Activated effector memory CD4-positive, alpha-beta T cell treated with anti-CD3 and anti-CD28 coated beads, Interleukin-2, amount 50 U/mL, for 16 hours (primary cell): ENCODE measurements around the gene ADAMTS16.
A peak's percentile ranks its signal among the peaks of the same experiment; 100 is the strongest.
"Not testable (repeated sequence)": the region's sequence is repeated elsewhere in the genome, so short reads cannot be mapped to it uniquely, and the experiment has no call there.

ENCODE experiments used
- DNase-seq: peaks from one replicate; pipeline ENCODE4 v3.0.0-alpha.2; 2020

ADAMTS16 gene

GRCh38 chr5:5139777-5140478, at the start of gene ADAMTS16:
ADAMTS16 (plus strand) TSS chr5:5140330; CDS start chr5:5140468, 138 bp downstream.
- no peak for DNase-seq

DNA sequence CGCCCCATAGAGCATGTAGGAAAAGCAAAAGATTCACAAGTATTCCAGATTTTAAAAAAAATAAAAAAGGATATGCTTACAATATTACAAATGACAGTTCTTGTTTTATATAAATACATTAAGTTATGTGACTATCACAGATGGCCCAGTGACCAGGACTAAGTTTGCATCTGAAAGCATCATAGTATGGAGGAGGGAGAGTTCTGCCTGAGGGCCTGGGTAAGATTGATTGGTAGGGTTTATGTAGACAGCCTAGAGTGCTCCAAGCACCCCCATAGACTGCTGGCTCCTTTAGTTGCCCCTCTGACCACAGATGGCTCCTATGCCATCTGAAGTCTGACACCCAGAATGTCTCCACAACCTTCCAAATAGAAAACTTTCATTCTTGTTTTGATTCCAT, 48.0 kb upstream of the ADAMTS16 start:
- no peak for DNase-seq

- DNase-seq, result no peak
Observed at GRCh38 chr5:5100635-5101034, 39.5 kb upstream of the ADAMTS16 start.

GRCh38 chr5:5101676-5102075, 38.5 kb upstream of the ADAMTS16 start:
- DNase-seq, result no peak

- DNase-seq, result no peak
Observed at GRCh38 chr5:5103245-5103644, 36.9 kb upstream of the ADAMTS16 start.

- DNase-seq, result no peak
Observed at GRCh38 chr5:5104550-5104949, 35.6 kb upstream of the ADAMTS16 start.

DNA sequence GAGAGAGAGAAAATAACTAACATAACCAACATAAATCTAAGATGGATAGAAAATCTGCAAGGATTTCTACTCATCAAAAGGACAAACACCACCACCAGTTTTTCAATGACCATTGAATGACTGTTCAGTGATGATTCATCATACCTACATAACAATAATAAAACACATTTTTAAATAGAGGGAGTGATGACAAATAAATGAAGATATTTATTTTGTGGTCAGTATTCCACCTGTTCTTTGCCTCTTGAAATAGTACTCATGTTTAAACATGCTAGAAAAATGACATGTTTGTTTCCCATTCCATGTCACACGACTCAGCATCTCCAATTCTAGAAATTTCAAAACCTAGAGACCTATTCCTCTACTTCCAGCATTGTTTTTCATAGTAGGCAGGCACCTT, 34.6 kb upstream of the ADAMTS16 start:
- DNase-seq, result no peak

GRCh38 chr5:5116956-5117355, 23.2 kb upstream of the ADAMTS16 start:
- no peak for DNase-seq

- no peak for DNase-seq
Observed at GRCh38 chr5:5122776-5123175, 17.4 kb upstream of the ADAMTS16 start.

DNA sequence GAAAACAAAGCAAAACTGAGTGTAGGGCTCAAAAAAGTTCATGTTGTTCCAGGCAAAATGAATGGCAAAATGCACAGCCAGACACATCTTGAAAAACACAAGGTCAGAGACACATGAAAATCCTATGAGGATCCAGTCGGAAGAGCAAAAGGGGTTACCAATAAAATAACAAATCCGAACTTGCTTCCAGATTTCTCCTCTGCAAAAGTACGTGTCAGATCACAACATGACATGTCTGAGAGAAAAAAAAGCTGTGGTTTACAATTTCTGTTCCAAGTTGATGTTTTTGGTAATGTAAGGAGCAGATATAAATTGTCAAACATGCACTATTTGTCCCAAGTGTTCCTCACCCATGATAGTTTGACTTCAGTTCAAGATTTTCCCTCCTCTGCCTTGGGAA, 15.9 kb upstream of the ADAMTS16 start:
- DNase-seq, result no peak

DNA sequence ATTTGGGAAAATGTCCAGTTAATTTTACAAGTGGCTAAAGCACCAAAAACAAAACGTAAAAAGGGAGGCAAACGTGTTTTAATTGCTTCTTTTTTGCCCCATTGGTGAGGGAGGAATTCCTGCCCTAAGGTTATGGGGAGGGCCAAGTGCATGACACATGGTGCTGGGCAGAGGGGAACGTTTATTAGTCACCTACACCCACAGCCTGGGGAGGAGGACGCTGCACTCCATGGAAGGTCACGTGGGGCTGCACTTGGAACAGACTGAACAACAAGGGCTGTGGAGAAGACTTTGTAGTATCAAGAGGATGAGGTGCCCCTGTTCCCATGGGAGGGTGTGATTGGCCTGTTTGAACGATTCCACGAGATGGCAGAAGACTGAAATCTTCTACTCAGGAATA, 13.7 kb upstream of the ADAMTS16 start:
- no peak for DNase-seq

GRCh38 chr5:5128766-5129165, 11.4 kb upstream of the ADAMTS16 start:
- no peak for DNase-seq

GRCh38 chr5:5132234-5132633, 7.9 kb upstream of the ADAMTS16 start:
- DNase-seq, result no peak

DNA sequence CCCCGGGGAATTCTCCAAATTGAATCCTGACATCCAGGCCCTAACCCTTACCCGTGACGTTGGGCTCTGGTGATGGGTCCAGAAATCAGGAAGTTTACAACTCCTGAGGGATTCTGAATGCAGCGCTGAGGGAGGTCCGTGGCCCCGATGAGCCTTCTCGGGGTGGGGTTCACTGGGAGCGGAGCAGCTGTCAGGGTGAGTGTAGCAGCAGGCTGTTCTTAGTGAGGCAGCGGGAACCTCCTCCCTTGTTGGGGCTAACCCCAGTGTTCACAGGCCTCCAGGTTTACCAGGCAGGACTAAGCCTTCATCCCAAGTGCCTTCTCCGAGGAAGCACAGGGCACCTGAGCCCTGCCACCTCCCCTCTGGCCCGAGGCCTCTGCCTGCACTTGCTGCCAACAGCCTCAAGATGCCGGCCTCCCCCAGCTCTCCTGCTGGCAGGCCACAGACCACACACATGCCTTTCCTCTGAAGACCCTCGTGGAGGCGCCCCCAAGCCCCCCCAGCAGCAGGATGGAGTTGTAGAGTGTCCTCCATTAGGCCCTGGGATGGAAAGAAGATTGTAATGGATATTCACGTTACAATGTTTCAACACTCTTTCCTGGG, 7.3 kb upstream of the ADAMTS16 start:
- DNase-seq, result no peak

GRCh38 chr5:5134107-5134506, 6.0 kb upstream of the ADAMTS16 start:
- no peak for DNase-seq

- DNase-seq, result no peak
Observed at GRCh38 chr5:5135957-5136676, 4.0 kb upstream of the ADAMTS16 start.

DNA sequence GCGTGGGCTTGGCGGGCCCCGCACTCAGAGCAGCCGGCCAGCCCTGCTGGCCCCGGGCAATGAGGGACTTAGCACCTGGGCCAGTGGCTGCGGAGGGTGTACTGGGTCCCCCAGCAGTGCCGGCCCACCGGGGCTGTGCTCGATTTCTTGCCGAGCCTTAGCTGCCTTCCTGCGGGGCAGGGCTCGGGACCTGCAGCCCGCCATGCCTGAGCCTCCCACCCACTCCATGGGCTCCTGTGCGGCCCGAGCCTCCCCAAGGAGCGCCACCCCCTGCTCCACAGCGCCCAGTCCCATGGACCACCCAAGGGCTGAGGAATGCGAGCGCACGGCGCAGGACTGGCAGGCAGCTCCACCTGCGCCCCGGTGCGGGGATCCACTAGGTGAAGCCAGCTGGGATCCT, 2.3 kb upstream of the ADAMTS16 start:
- DNase-seq, result not testable (repeated sequence)

- no peak for DNase-seq
Observed at GRCh38 chr5:5139336-5139776, 774 bp upstream of the ADAMTS16 start.

GRCh38 chr5:5140479-5141338, 579 bp downstream of the ADAMTS16 start:
- no peak for DNase-seq

- no peak for DNase-seq
Observed at GRCh38 chr5:5141339-5141599, 1.1 kb downstream of the ADAMTS16 start.

GRCh38 chr5:5141625-5142525, 1.7 kb downstream of the ADAMTS16 start:
- DNase-seq, result peak; percentile 78

DNA sequence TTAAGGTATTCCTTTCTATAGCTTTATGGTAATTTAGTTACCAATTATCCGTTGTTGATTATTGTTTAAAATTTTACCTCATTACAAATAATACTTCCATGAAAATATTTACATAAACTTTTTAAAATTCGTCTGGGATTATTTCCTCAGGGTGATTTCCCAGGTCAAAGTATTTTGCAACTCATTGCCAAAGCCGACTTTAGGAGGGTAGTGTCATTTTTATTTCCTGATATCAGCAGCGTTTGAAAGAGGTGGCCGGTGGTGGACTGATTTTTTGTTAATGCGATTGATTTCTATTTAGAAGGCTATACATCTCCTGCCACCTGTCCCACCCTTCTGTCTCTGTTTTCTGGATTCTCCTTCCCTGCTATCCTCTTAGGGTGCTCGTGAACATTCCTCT, 4.3 kb downstream of the ADAMTS16 start:
- DNase-seq, result no peak
